SU-DHL-6 (cell line): ENCODE measurements around the gene RNF223.

Experiments used
- H2AFZ ChIP-seq: fragments of 200-600 bp; sonication (generic); 2 replicates; pipeline ENCODE4 v1.6.1; 2014; ENCODE audit warnings: low read depth, mild to moderate bottlenecking, moderate library complexity, mixed read lengths, antibody characterized with exemption, low read length; ENCODE audit not compliant: severe bottlenecking
- H3F3A ChIP-seq: fragments of 200-600 bp; shearing (Covaris generic); 2 replicates; pipeline ENCODE4 v1.6.0; 2016; ENCODE audit warnings: antibody characterized with exemption, mild to moderate bottlenecking; ENCODE audit not compliant: insufficient read depth
- H3K27ac ChIP-seq: fragments of 200-600 bp; sonication (generic); 2 replicates; pipeline ENCODE4 v1.5.1; 2016; ENCODE audit warnings: low read depth, mild to moderate bottlenecking, low read length, moderate library complexity, mixed read lengths
- H3K27me3 ChIP-seq: fragments of 200-600 bp; sonication (generic), shearing (Covaris generic); 2 replicates; pipeline ENCODE4 v1.6.0; 2014; ENCODE audit warnings: mild to moderate bottlenecking, low read length
- H3K36me3 ChIP-seq: fragments of 200-600 bp; sonication (generic); 2 replicates; pipeline ENCODE4 v1.6.1; 2014; ENCODE audit warnings: mild to moderate bottlenecking, low read length, mixed read lengths
- H3K4me2 ChIP-seq: fragments of 300-600, 200-600 bp; shearing (Covaris generic), sonication (generic); 2 replicates; pipeline ENCODE4 v1.6.0; 2014; ENCODE audit warnings: low read length, low read depth, mild to moderate bottlenecking; ENCODE audit not compliant: poor library complexity, severe bottlenecking
- H3K4me3 ChIP-seq: fragments of 200-600 bp; sonication (generic); 2 replicates; pipeline ENCODE4 v1.5.1; 2014; ENCODE audit warnings: antibody characterized with exemption, low read length, mild to moderate bottlenecking, mixed read lengths; ENCODE audit not compliant: insufficient read depth, poor library complexity, severe bottlenecking
- H3K79me2 ChIP-seq: fragments of 200-600 bp; sonication (generic); 2 replicates; pipeline ENCODE4 v1.6.1; 2014; ENCODE audit warnings: mild to moderate bottlenecking, low read length, moderate library complexity; ENCODE audit not compliant: insufficient read depth
- H3K9ac ChIP-seq: fragments of 200-600 bp; sonication (generic); 2 replicates; pipeline ENCODE4 v1.7.0; 2014; ENCODE audit warnings: mild to moderate bottlenecking, low read length
- H3K9me2 ChIP-seq: fragments of 200-600 bp; sonication (generic); replicated peaks from 2 replicates; pipeline ENCODE4 v1.6.1; 2014; ENCODE audit warnings: low read length; ENCODE audit not compliant: insufficient read depth
- H3K9me3 ChIP-seq: fragments of 200-600 bp; sonication (generic); 2 replicates; pipeline ENCODE4 v1.6.1; 2014; ENCODE audit warnings: low read length, mixed read lengths; ENCODE audit not compliant: insufficient read depth
- H4K20me1 ChIP-seq: fragments of 200-600 bp; sonication (generic); 2 replicates; pipeline ENCODE4 v1.6.1; 2014; ENCODE audit warnings: low read depth, mild to moderate bottlenecking, antibody characterized with exemption, low read length, moderate library complexity, mixed read lengths
- CTCF ChIP-seq: fragments of 200-600 bp; sonication (generic); IDR thresholded peaks from one replicate; pipeline ENCODE4 v1.5.1; 2017; ENCODE audit warnings: antibody characterized with exemption, mild to moderate bottlenecking, low read length, moderate library complexity; ENCODE audit not compliant: insufficient read depth, poor library complexity, severe bottlenecking
- EZH2phosphoT487 ChIP-seq: fragments of 200-600 bp; sonication (generic), shearing (Covaris generic); conservative IDR thresholded peaks from 2 replicates; pipeline ENCODE4 v1.6.1; 2018; ENCODE audit warnings: mild to moderate bottlenecking, antibody characterized with exemption, low read length, moderate library complexity, mixed read lengths

RNF223 gene

GRCh38 chr1:1034439-1034781, 39.7 kb downstream of the RNF223 start:
- no peak overlapping the region for H3K9ac ChIP-seq
- H3K79me2 ChIP-seq: no peaks in the 10 kb centered on the region
- no peak for TF ChIP-seq CTCF
- TF ChIP-seq EZH2phosphoT487: no peak
- H3K4me2 ChIP-seq: no peak overlapping the region
- H3K36me3 ChIP-seq: no peaks in the 10 kb centered on the region
- no peaks in the 10 kb centered on the region for H3K27me3 ChIP-seq
- no peaks in the 10 kb centered on the region for H4K20me1 ChIP-seq
- H3K4me3 ChIP-seq: no peak overlapping the region
- H3F3A ChIP-seq: no peaks in the 10 kb centered on the region
- no peak overlapping the region for H3K27ac ChIP-seq
- no peaks in the 10 kb centered on the region for H3K9me3 ChIP-seq
- no peaks in the 10 kb centered on the region for H3K9me2 ChIP-seq
- H2AFZ ChIP-seq: no peak overlapping the region

GRCh38 chr1:1033731-1034438, 40.2 kb downstream of the RNF223 start:
- H3F3A ChIP-seq: no peaks in the 10 kb centered on the region
- no peaks in the 10 kb centered on the region for H3K27me3 ChIP-seq
- no peaks in the 10 kb centered on the region for H3K79me2 ChIP-seq
- H3K9me3 ChIP-seq: no peaks in the 10 kb centered on the region
- H3K36me3 ChIP-seq: no peaks in the 10 kb centered on the region
- TF ChIP-seq CTCF (no peak), EZH2phosphoT487 (0 out of 2 replicates have a peak, but pooled peaks have one; percentile 14)
- no peaks in the 10 kb centered on the region for H3K9me2 ChIP-seq
- no peak overlapping the region for H3K9ac ChIP-seq
- no peak overlapping the region for H3K27ac ChIP-seq
- no peak overlapping the region for H3K4me2 ChIP-seq
- H4K20me1 ChIP-seq: no peaks in the 10 kb centered on the region
- no peak overlapping the region for H2AFZ ChIP-seq
- no peak overlapping the region for H3K4me3 ChIP-seq

- Histone ChIP-seq H3K9ac (no peak overlapping the region), H3K79me2 (no peaks in the 10 kb centered on the region), H3F3A (no peaks in the 10 kb centered on the region), H4K20me1 (no peaks in the 10 kb centered on the region), H3K27me3 (no peaks in the 10 kb centered on the region), H3K9me2 (no peaks in the 10 kb centered on the region), H2AFZ (no peak overlapping the region), H3K4me3 (peak overlapping the region; percentile 33), H3K27ac (no peak overlapping the region), H3K36me3 (no peaks in the 10 kb centered on the region), H3K4me2 (peak overlapping the region; percentile 41), H3K9me3 (no peaks in the 10 kb centered on the region)
- TF ChIP-seq EZH2phosphoT487 (no peak), CTCF (peak; percentile 72)
Observed at GRCh38 chr1:1033009-1033587, 41.0 kb downstream of the RNF223 start.
